ENCODE measurements around the gene EPHB3. TPM values are rescaled to one million over a fixed set of nuclear protein-coding genes. Genes with fewer than 3 reads are reported as not detected.

Gene EPHB3
- total and polyA plus RNA-seq, 10 of the 15 experiments (the other 5 are each of a cell fraction or from before 2014, with no cell fraction given), result 0.09 TPM; not detected in 9

DNA sequence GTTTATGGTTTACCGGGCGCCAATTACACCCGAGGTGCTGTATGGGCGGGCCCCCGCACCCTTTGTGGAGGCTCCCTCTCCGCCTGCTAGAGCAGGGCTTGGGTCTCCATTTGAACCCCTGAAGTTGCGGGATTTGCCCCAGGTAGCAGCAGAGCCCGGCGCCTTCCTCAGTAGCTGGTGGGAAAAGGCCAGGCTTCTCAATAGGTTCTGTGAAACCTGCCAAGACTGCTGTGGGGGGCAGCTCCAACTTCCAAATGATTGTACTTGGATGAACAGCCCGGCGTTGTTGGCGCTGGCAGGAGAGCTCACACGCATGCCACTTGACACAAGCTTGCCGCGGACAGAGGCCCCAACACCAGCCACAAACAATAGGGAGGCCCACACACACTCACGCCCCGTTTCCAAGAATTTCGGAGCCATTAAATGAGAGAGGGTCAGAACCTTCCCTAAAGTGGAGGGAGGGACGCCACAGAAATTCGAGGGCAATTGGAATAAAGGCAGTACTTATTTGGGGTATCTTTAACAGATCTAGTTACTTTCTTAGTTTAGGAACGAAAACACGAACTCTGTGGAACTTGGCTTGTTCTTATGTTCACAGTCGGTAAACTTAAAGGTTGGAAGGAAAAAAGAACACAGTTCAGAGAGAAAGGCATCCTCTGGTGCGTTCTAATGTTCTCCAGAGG lies 1.4 kb downstream of the EPHB3 start:
- 66% methylated on average over 24 of the region's 24 CpGs for WGBS (ENCODE audit: insufficient coverage, insufficient replicate concordance, low lambda C conversion rate, missing lambda C conversion rate)
- H3K9me3 ChIP-seq (replicated peaks; ENCODE audit: control insufficient read depth, insufficient read depth, low read length), result no peaks in the 10 kb centered on the region
- H3K36me3 ChIP-seq (ENCODE audit: control insufficient read depth in 2 of 2, insufficient read depth in 2 of 2, low read length in 1 of 2), result no peaks in the 10 kb centered on the region
- ChIA-PET POLR2A (no interaction called here), RAD21 (ENCODE audit: unreplicated experiment) (no interaction called here), CTCF (interaction anchor here (1.2 kb wide), 1 partner anchor 215 kb away, joined by 4 read pairs; no protein-coding TSS in a partner anchor), SMC1A (ENCODE audit: uncharacterized antibody, unreplicated experiment) (interaction anchor here (0.9 kb wide), 1 partner anchor 215 kb away, joined by 3 read pairs; no protein-coding TSS in a partner anchor)
- in situ Hi-C loops (cut with MboI) (no loop called here), intact Hi-C loops (cut with micrococcal nuclease; ENCODE audit: unreplicated experiment) (no loop called here)
- TF ChIP-seq STAT1 (conservative IDR thresholded peaks at IDR 0.05), result no peak
- TF ChIP-seq LARP7 (IDR thresholded peaks at IDR 0.05), result no peak
- no peak for TF ChIP-seq ZNF24 (IDR thresholded peaks at IDR 0.05)
- TF ChIP-seq ZSCAN29 (IDR thresholded peaks at IDR 0.05), result no peak
- no peak for TF ChIP-seq RBBP5 (conservative IDR thresholded peaks at IDR 0.05)
- TF ChIP-seq CREM (IDR thresholded peaks at IDR 0.05; ENCODE audit: low read depth), result no peak
- no peak for TF ChIP-seq ZBTB4 (CRISPR knock-in tag; IDR thresholded peaks at IDR 0.05)
- no peak for TF ChIP-seq RB1 (IDR thresholded peaks at IDR 0.05; ENCODE audit: borderline replicate concordance)
- no peak for TF ChIP-seq ZNF274 (IDR thresholded peaks at IDR 0.05; ENCODE audit: insufficient read depth, insufficient read length)
- TF ChIP-seq RELA (IDR thresholded peaks at IDR 0.05; ENCODE audit: borderline replicate concordance, partially characterized antibody), result no peak
- TF ChIP-seq, protein P1, sequence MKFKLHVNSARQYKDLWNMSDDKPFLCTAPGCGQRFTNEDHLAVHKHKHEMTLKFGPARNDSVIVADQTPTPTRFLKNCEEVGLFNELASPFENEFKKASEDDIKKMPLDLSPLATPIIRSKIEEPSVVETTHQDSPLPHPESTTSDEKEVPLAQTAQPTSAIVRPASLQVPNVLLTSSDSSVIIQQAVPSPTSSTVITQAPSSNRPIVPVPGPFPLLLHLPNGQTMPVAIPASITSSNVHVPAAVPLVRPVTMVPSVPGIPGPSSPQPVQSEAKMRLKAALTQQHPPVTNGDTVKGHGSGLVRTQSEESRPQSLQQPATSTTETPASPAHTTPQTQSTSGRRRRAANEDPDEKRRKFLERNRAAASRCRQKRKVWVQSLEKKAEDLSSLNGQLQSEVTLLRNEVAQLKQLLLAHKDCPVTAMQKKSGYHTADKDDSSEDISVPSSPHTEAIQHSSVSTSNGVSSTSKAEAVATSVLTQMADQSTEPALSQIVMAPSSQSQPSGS (IDR thresholded peaks at IDR 0.05; ENCODE audit: low read length), result no peak
- no peak for TF ChIP-seq EGR1 (IDR thresholded peaks at IDR 0.05; ENCODE audit: borderline replicate concordance in 1 of 2, low read depth in 2 of 2, low read length in 2 of 2)
- no peak for TF ChIP-seq EZH2 (IDR thresholded peaks at IDR 0.05; ENCODE audit: borderline replicate concordance, control insufficient read depth, low read depth, low read length)
- ATAC-seq (no peak), FAIRE-seq (no peak), DNase-seq (ENCODE audit: low read depth, low spot score) (no peak)
- BruUV-seq (replicated peaks), result no TSS peak
- H3K79me2 ChIP-seq (ENCODE audit: control insufficient read depth, insufficient read depth, low read length), result no peaks in the 10 kb centered on the region
- H3K9ac ChIP-seq (ENCODE audit: control insufficient read depth, insufficient read depth, low read length), result no peak overlapping the region
- no peak overlapping the region for H3K27ac ChIP-seq (ENCODE audit: control insufficient read depth, insufficient read depth)
- H3K4me1 ChIP-seq (ENCODE audit: control insufficient read depth, insufficient read depth, low read length), result peaks cover 8% of the 10 kb centered on the region; the same call in 1 of the 2 replicates
- no peak overlapping the region for H3K4me3 ChIP-seq
- H2AFZ ChIP-seq (ENCODE audit: control insufficient read depth, low read depth, low read length), result no peak overlapping the region
- no peaks in the 10 kb centered on the region for H4K20me1 ChIP-seq (ENCODE audit: control insufficient read depth, insufficient read depth)
- peaks cover 8 to 15% of the 10 kb centered on the region in 2 experiments for H3K27me3 ChIP-seq (replicated peaks in 1 of 2; ENCODE audit: control insufficient read depth in 2 of 2, insufficient read depth in 2 of 2, low read length in 1 of 2)
- H3K4me2 ChIP-seq (ENCODE audit: control insufficient read depth, insufficient read depth), result no peak overlapping the region

Measured in GM12878 (cell line).